ENCODE data around the gene PBX1.

Gene PBX1

GRCh38 chr1:164760569-164760968 is 201.6 kb downstream of the PBX1 start:
- DNase-seq (ENCODE audit: low spot score), result no peak

GRCh38 chr1:164761009-164761408 is 202.0 kb downstream of the PBX1 start:
- no peak for DNase-seq (ENCODE audit: low spot score)

GRCh38 chr1:164763098-164763497 is 204.1 kb downstream of the PBX1 start:
- no peak for DNase-seq (ENCODE audit: low spot score)

GRCh38 chr1:164764333-164764732 is 205.3 kb downstream of the PBX1 start:
- no peak for DNase-seq (ENCODE audit: low spot score)

- peak; percentile 58 for DNase-seq (ENCODE audit: low spot score)
These were observed 206.6 kb downstream of the PBX1 start for GRCh38 chr1:164765557-164765956.

GRCh38 chr1:164765992-164766720 is 207.2 kb downstream of the PBX1 start:
- DNase-seq (ENCODE audit: low spot score), result no peak

- DNase-seq (ENCODE audit: low spot score), result no peak
These were observed 208.9 kb downstream of the PBX1 start for GRCh38 chr1:164767752-164768402.

- DNase-seq (ENCODE audit: low spot score), result no peak
These were observed 209.6 kb downstream of the PBX1 start for GRCh38 chr1:164768619-164769018.

GRCh38 chr1:164769486-164770130 is 210.6 kb downstream of the PBX1 start:
- DNase-seq (ENCODE audit: low spot score), result no peak

GRCh38 chr1:164770131-164770529 is 211.1 kb downstream of the PBX1 start:
- DNase-seq (ENCODE audit: low spot score), result no peak

- DNase-seq (ENCODE audit: low spot score), result no peak
These were observed 212.1 kb downstream of the PBX1 start for GRCh38 chr1:164771041-164771618.

GRCh38 chr1:164771619-164772361 is 212.8 kb downstream of the PBX1 start:
- no peak for DNase-seq (ENCODE audit: low spot score)

- peak; percentile 74 for DNase-seq (ENCODE audit: low spot score)
These were observed 213.7 kb downstream of the PBX1 start for GRCh38 chr1:164772635-164773034.

GRCh38 chr1:164773102-164773501 is 214.1 kb downstream of the PBX1 start:
- DNase-seq (ENCODE audit: low spot score), result no peak

- DNase-seq (ENCODE audit: low spot score), result no peak
These were observed 215.4 kb downstream of the PBX1 start for GRCh38 chr1:164774413-164774812.

- DNase-seq (ENCODE audit: low spot score), result no peak
These were observed 216.1 kb downstream of the PBX1 start for GRCh38 chr1:164774819-164775654.

GRCh38 chr1:164777518-164777917 is 218.5 kb downstream of the PBX1 start:
- DNase-seq (ENCODE audit: low spot score), result no peak

- DNase-seq (ENCODE audit: low spot score), result no peak
These were observed 220.4 kb downstream of the PBX1 start for GRCh38 chr1:164779376-164779775.

GRCh38 chr1:164780111-164780812 is 221.3 kb downstream of the PBX1 start:
- no peak for DNase-seq (ENCODE audit: low spot score)

- peak; percentile 79 for DNase-seq (ENCODE audit: low spot score)
These were observed 221.9 kb downstream of the PBX1 start for GRCh38 chr1:164780863-164781262.

- DNase-seq (ENCODE audit: low spot score), result no peak
These were observed 223.0 kb downstream of the PBX1 start for GRCh38 chr1:164781972-164782371.

All from AG08396 (cell line).